Neural progenitor cell (in vitro differentiated cells): ENCODE data around the gene MRPL47.

Experiments
- EZH2phosphoT487 ChIP-seq: fragments of 200-600 bp; sonication (generic); IDR thresholded peaks from 2 replicates; pipeline ENCODE4 v1.6.1; 2017; ENCODE audit warnings: antibody characterized with exemption
- TF ChIP-seq, protein P1 (sequence below): fragments of 200-600 bp; sonication (generic); IDR thresholded peaks from 2 replicates; pipeline ENCODE4 v1.5.1; 2017; ENCODE audit warnings: antibody characterized with exemption, mild to moderate bottlenecking

GRCh38 chr3:179615458-179616173 is 11.2 kb upstream of the MRPL47 start:
- TF ChIP-seq, protein P1, sequence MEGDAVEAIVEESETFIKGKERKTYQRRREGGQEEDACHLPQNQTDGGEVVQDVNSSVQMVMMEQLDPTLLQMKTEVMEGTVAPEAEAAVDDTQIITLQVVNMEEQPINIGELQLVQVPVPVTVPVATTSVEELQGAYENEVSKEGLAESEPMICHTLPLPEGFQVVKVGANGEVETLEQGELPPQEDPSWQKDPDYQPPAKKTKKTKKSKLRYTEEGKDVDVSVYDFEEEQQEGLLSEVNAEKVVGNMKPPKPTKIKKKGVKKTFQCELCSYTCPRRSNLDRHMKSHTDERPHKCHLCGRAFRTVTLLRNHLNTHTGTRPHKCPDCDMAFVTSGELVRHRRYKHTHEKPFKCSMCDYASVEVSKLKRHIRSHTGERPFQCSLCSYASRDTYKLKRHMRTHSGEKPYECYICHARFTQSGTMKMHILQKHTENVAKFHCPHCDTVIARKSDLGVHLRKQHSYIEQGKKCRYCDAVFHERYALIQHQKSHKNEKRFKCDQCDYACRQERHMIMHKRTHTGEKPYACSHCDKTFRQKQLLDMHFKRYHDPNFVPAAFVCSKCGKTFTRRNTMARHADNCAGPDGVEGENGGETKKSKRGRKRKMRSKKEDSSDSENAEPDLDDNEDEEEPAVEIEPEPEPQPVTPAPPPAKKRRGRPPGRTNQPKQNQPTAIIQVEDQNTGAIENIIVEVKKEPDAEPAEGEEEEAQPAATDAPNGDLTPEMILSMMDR = no peak
- TF ChIP-seq EZH2phosphoT487 = no peak
